ENCODE measurements around the gene PCDHA13. TPM values are rescaled to one million over a fixed set of nuclear protein-coding genes. Genes with fewer than 3 reads are reported as not detected.
A peak's percentile ranks its signal among the peaks of the same experiment; 100 is the strongest.
"Not testable (repeated sequence)": the region's sequence is repeated elsewhere in the genome, so short reads cannot be mapped to it uniquely, and the experiment has no call there.

The PCDHA13 gene
- total RNA-seq, 1 donor from 2014 or later, result 1.5 TPM

- TF ChIP-seq CTCF (IDR thresholded peaks at IDR 0.05), result peak; percentile 63
- peaks cover 4% of the 10 kb centered on the region for H3K4me1 Mint-ChIP-seq (ENCODE audit: unreplicated experiment)
- peak within 1 kb of the TSS; percentile 80 for H3K4me3 Mint-ChIP-seq (ENCODE audit: unreplicated experiment)
- peaks cover 8% of the 10 kb centered on the region for H3K36me3 Mint-ChIP-seq (ENCODE audit: unreplicated experiment)
- H3K9me3 Mint-ChIP-seq (ENCODE audit: unreplicated experiment), result peaks cover 4% of the 10 kb centered on the region
- peak within 1 kb of the TSS; percentile 67 for H3K27ac Mint-ChIP-seq (ENCODE audit: unreplicated experiment)
- no peaks in the 10 kb centered on the region for H3K27me3 Mint-ChIP-seq (ENCODE audit: unreplicated experiment)
- DNase-seq (ENCODE audit: extremely low spot score, unreplicated experiment), result peak; percentile 78
These were observed 13.0 kb upstream of the PCDHA13 start, which contains the start of gene PCDHA11 for GRCh38 chr5:140868721-140869554. TSS of gene PCDHA11 (plus strand) at chr5:140868957. CDS start at chr5:140869104, 147 bp downstream.

GRCh38 chr5:140869555-140869886 lies 12.4 kb upstream of the PCDHA13 start:
- H3K27me3 Mint-ChIP-seq (ENCODE audit: unreplicated experiment), result no peaks in the 10 kb centered on the region
- H3K27ac Mint-ChIP-seq (ENCODE audit: unreplicated experiment), result no peak overlapping the region
- TF ChIP-seq CTCF (IDR thresholded peaks at IDR 0.05), result peak; percentile 64
- H3K36me3 Mint-ChIP-seq (ENCODE audit: unreplicated experiment), result peaks cover 6% of the 10 kb centered on the region
- DNase-seq (ENCODE audit: extremely low spot score, unreplicated experiment), result no peak
- H3K4me1 Mint-ChIP-seq (ENCODE audit: unreplicated experiment), result peaks cover 6% of the 10 kb centered on the region
- peak overlapping the region; percentile 80 for H3K4me3 Mint-ChIP-seq (ENCODE audit: unreplicated experiment)
- peaks cover 4% of the 10 kb centered on the region for H3K9me3 Mint-ChIP-seq (ENCODE audit: unreplicated experiment)

- Mint-ChIP-seq H3K27me3 (ENCODE audit: unreplicated experiment) (no peaks in the 10 kb centered on the region), H3K27ac (ENCODE audit: unreplicated experiment) (no peak overlapping the region), H3K36me3 (ENCODE audit: unreplicated experiment) (peaks cover 7% of the 10 kb centered on the region), H3K4me1 (ENCODE audit: unreplicated experiment) (peaks cover 10% of the 10 kb centered on the region), H3K4me3 (ENCODE audit: unreplicated experiment) (no peak overlapping the region), H3K9me3 (ENCODE audit: unreplicated experiment) (peaks cover 4% of the 10 kb centered on the region)
- peak; percentile 84 for DNase-seq (ENCODE audit: extremely low spot score, unreplicated experiment)
- TF ChIP-seq CTCF (IDR thresholded peaks at IDR 0.05), result no peak
These were observed 11.4 kb upstream of the PCDHA13 start for GRCh38 chr5:140870221-140871201.

DNA sequence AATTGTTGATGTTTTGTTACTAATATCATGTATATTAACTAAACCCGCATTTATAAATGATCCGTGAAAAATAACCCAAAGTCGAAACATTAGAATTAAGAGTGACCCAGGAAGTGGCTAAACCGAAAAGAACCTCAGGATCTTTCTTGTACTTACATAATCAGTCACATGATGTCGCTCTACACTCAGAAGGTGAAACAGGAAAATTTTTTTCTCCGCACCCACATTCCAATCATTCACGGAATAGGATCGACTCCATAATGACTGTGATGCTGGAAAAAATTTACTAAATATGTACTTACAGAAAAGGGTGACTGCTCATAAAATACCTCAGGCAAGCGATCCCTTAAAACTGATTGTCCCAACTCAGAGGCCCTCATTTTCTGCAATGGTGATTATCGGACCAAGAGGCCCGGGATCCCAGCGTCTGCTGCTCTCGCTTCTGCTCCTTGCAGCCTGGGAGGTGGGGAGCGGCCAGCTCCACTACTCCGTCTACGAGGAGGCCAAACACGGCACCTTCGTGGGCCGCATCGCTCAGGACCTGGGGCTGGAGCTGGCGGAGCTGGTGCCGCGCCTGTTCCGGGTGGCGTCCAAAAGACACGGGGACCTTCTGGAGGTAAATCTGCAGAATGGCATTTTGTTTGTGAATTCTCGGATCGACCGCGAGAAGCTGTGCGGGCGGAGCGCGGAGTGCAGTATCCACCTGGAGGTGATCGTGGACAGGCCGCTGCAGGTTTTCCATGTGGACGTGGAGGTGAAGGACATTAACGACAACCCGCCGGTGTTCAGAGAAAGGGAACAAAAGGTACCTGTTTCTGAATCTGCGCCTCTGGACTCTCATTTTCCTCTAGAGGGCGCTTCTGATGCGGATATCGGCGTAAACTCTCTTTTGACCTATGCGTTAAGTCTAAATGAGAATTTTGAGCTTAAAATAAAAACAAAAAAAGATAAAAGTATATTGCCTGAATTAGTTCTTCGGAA lies 6.5 kb upstream of the PCDHA13 start, which contains the start of gene PCDHA12:
TSS of gene PCDHA12 (plus strand) at position 224 of the 981 bp plus-strand sequence. CDS start at position 389, 165 bp downstream.
- Mint-ChIP-seq H3K4me1 (ENCODE audit: unreplicated experiment) (peaks cover 10% of the 10 kb centered on the region), H3K9me3 (ENCODE audit: unreplicated experiment) (peaks cover 7% of the 10 kb centered on the region), H3K4me3 (ENCODE audit: unreplicated experiment) (peak within 1 kb of the TSS; percentile 86), H3K27me3 (ENCODE audit: unreplicated experiment) (no peaks in the 10 kb centered on the region), H3K27ac (ENCODE audit: unreplicated experiment) (peak within 1 kb of the TSS; percentile 75), H3K36me3 (ENCODE audit: unreplicated experiment) (peaks cover 13% of the 10 kb centered on the region)
- peak; percentile 65 for TF ChIP-seq CTCF (IDR thresholded peaks at IDR 0.05)
- DNase-seq (ENCODE audit: extremely low spot score, unreplicated experiment), result no peak

DNA sequence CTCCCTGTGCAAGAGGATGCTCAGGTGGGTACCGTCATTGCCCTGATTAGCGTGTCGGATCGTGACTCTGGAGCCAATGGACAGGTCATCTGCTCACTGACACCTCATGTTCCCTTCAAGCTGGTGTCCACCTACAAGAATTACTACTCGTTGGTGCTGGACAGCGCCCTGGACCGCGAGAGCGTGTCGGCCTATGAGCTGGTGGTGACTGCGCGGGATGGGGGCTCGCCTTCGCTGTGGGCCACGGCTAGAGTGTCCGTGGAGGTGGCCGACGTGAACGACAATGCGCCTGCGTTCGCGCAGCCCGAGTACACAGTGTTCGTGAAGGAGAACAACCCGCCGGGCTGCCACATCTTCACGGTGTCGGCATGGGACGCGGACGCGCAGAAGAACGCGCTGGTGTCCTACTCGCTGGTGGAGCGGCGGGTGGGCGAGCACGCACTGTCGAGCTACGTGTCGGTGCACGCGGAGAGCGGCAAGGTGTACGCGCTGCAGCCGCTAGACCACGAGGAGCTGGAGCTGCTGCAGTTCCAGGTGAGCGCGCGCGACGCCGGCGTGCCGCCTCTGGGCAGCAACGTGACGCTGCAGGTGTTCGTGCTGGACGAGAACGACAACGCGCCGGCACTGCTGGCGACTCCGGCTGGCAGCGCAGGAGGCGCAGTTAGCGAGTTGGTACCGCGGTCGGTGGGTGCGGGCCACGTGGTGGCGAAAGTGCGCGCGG lies 5.2 kb upstream of the PCDHA13 start:
- H3K36me3 Mint-ChIP-seq (ENCODE audit: unreplicated experiment), result peaks cover 22% of the 10 kb centered on the region
- peaks cover 17% of the 10 kb centered on the region for H3K9me3 Mint-ChIP-seq (ENCODE audit: unreplicated experiment)
- H3K4me3 Mint-ChIP-seq (ENCODE audit: unreplicated experiment); H3K4me1 Mint-ChIP-seq (ENCODE audit: unreplicated experiment); H3K27ac Mint-ChIP-seq (ENCODE audit: unreplicated experiment); DNase-seq (ENCODE audit: extremely low spot score, unreplicated experiment); H3K27me3 Mint-ChIP-seq (ENCODE audit: unreplicated experiment): not testable (repeated sequence)

Data from osteocyte (in vitro differentiated cells).